Measurements from ENCODE around the gene USP10. TPM values are rescaled to one million over a fixed set of nuclear protein-coding genes. Genes with fewer than 3 reads are reported as not detected.
A peak's percentile ranks its signal among the peaks of the same experiment; 100 is the strongest.

Gene USP10
- total RNA-seq, 5 donors from 2014 or later (not counting 1 experiment from before 2014, with no cell fraction given): 80.4 to 122 (median 104) TPM

DNA sequence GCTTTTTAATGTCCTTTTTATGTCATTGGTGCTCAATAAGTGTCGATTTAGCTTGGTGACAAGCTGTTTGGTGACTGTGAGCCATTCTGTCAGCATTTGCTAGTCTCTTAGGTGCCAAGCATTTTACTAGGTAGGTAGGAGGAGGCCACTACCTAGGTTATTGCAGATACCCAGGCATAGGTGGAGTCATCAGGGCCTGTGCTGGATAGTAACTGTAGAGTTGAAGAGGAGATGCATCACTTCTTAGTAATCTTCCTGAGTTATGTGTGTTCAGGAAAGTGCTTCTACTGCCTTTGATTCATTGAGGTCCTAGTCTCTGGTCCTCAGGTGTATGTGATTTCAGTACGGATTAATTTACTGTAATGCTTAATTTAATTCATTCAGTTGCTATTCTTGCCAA, 17.7 kb downstream of the USP10 start:
- Histone ChIP-seq H3K4me1 (ENCODE audit: control insufficient read depth in 1 of 2, extremely low read depth in 1 of 2, insufficient read depth in 2 of 2, low read length in 2 of 2) (peaks cover 2 to 32% of the 10 kb centered on the region in 2 experiments), H3K9me3 (no peaks in the 10 kb centered on the region), H3K4me3 (ENCODE audit: control insufficient read depth in 1 of 2, extremely low read depth in 1 of 2, low read length in 1 of 2) (no peak overlapping the region), H3K27me3 (replicated peaks in 1 of 2; ENCODE audit: control insufficient read depth in 2 of 2, extremely low read depth in 1 of 2, insufficient read depth in 2 of 2, low read length in 1 of 2) (no peaks in the 10 kb centered on the region), H3K27ac (ENCODE audit: low read length) (no peak overlapping the region), H3K36me3 (ENCODE audit: control insufficient read depth in 2 of 2, extremely low read depth in 1 of 2, insufficient read depth in 1 of 2, low read length in 1 of 2) (peaks cover 8 to 19% of the 10 kb centered on the region in 2 donors)
- Mint-ChIP-seq H3K36me3 (peaks cover 24% of the 10 kb centered on the region), H3K27me3 (no peaks in the 10 kb centered on the region), H3K4me1 (peaks cover 72 to 84% (median 79%) of the 10 kb centered on the region in 3 donors), H3K9me3 (no peaks in the 10 kb centered on the region), H3K4me3 (no peak overlapping the region), H3K27ac (peak overlapping the region; percentile 19 to 25)
- WGBS (ENCODE audit: insufficient coverage): 100% methylated on average over 1 of the region's 2 CpGs
- no peak for DNase-seq
- no peak for ATAC-seq (replicated peaks in 1 of 4)
- ChIA-PET POLR2A (interaction anchor here in 1 of 2 donors (0.6 kb wide), 1 partner anchor 12 kb away, joined by 5 read pairs; no protein-coding TSS in a partner anchor), CTCF (interaction anchor here (0.9 to 1.0 kb wide), 2 partner anchors 8 kb away, joined by 3 read pairs; no protein-coding TSS in a partner anchor)

DNA sequence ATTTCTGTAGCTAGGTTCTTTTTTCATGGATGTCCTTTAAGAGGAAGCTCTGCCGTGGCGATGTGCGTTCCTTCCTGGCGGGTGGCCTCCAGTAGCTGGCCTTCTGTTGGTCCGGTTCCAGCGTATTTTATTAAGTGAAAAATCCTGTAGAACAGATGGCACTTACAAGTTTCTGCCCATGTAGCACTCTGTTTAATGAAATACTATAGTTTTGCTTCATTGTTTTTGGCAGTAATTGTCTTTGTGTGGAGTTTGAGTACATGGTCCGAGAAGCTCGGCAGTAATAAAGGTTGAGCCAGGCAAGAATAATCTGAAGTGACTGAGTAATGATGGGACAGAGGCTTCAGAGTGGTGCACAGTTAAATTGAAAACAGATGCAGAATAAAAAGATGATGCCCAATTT, 20.4 kb downstream of the USP10 start:
- Histone ChIP-seq H3K36me3 (ENCODE audit: control insufficient read depth in 2 of 2, extremely low read depth in 1 of 2, insufficient read depth in 1 of 2, low read length in 1 of 2) (peaks cover 8 to 19% of the 10 kb centered on the region in 2 donors), H3K9me3 (no peaks in the 10 kb centered on the region), H3K27ac (ENCODE audit: low read length) (no peak overlapping the region), H3K27me3 (replicated peaks in 1 of 2; ENCODE audit: control insufficient read depth in 2 of 2, extremely low read depth in 1 of 2, insufficient read depth in 2 of 2, low read length in 1 of 2) (no peaks in the 10 kb centered on the region), H3K4me3 (ENCODE audit: control insufficient read depth in 1 of 2, extremely low read depth in 1 of 2, low read length in 1 of 2) (no peak overlapping the region), H3K4me1 (ENCODE audit: control insufficient read depth in 1 of 2, extremely low read depth in 1 of 2, insufficient read depth in 2 of 2, low read length in 2 of 2) (peaks cover 8 to 17% of the 10 kb centered on the region in 2 experiments)
- Mint-ChIP-seq H3K36me3 (peaks cover 20% of the 10 kb centered on the region), H3K27ac (no peak overlapping the region), H3K4me1 (peaks cover 73 to 86% (median 78%) of the 10 kb centered on the region in 3 donors), H3K9me3 (no peaks in the 10 kb centered on the region), H3K27me3 (no peaks in the 10 kb centered on the region), H3K4me3 (no peak overlapping the region)
- WGBS (ENCODE audit: insufficient coverage): 92% methylated on average over 7 of the region's 8 CpGs
- ChIA-PET POLR2A (interaction anchor here (0.5 to 1.0 kb wide), 5 partner anchors 19 to 74 kb away, joined by 3 to 5 read pairs (median 3); no protein-coding TSS in a partner anchor), CTCF (interaction anchor here in 1 of 2 donors (0.5 kb wide), 1 partner anchor 50 kb away, joined by 3 read pairs; no protein-coding TSS in a partner anchor)
- DNase-seq (no peak), ATAC-seq (replicated peaks in 1 of 4) (no peak)

DNA sequence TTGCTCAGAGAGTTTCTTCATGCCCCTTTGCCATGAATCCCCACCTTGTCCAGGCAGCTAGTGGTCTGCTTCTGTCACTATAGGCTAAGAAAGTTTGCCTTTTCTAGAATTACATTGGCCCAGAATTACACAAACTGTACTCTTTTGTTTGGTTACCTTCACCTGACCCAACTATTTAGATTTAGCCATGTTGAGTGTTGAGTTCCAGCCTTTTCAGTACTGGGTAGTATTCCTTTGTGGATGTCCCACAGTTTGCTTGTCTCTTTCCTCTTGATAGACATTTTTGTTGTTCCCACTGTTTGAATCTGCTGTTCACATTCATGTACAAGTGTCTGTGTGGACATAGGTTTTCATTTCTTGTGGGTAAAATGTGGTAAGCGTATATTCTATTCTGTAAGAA, 22.3 kb downstream of the USP10 start:
- Histone ChIP-seq H3K9me3 (no peaks in the 10 kb centered on the region), H3K4me1 (ENCODE audit: control insufficient read depth in 1 of 2, extremely low read depth in 1 of 2, insufficient read depth in 2 of 2, low read length in 2 of 2) (peaks cover 13 to 22% of the 10 kb centered on the region in 2 experiments), H3K4me3 (ENCODE audit: control insufficient read depth in 1 of 2, extremely low read depth in 1 of 2, low read length in 1 of 2) (no peak overlapping the region), H3K36me3 (ENCODE audit: control insufficient read depth in 2 of 2, extremely low read depth in 1 of 2, insufficient read depth in 1 of 2, low read length in 1 of 2) (peaks cover 4 to 12% of the 10 kb centered on the region in 2 donors), H3K27ac (ENCODE audit: low read length) (no peak overlapping the region), H3K27me3 (replicated peaks in 1 of 2; ENCODE audit: control insufficient read depth in 2 of 2, extremely low read depth in 1 of 2, insufficient read depth in 2 of 2, low read length in 1 of 2) (no peaks in the 10 kb centered on the region)
- H3K4me3 Mint-ChIP-seq: no peak overlapping the region
- peak overlapping the region in 1 of 2 donors; percentile 5 for H3K27ac Mint-ChIP-seq
- peaks cover 15% of the 10 kb centered on the region for H3K36me3 Mint-ChIP-seq
- ChIA-PET POLR2A (no interaction called here), CTCF (no interaction called here)
- peaks cover 74 to 89% (median 83%) of the 10 kb centered on the region in 3 donors for H3K4me1 Mint-ChIP-seq
- no peaks in the 10 kb centered on the region for H3K27me3 Mint-ChIP-seq
- WGBS (ENCODE audit: insufficient coverage): no CpG with 5 or more reads among the region's 1 CpG
- no peaks in the 10 kb centered on the region for H3K9me3 Mint-ChIP-seq
- DNase-seq (no peak), ATAC-seq (replicated peaks in 1 of 4) (no peak)

DNA sequence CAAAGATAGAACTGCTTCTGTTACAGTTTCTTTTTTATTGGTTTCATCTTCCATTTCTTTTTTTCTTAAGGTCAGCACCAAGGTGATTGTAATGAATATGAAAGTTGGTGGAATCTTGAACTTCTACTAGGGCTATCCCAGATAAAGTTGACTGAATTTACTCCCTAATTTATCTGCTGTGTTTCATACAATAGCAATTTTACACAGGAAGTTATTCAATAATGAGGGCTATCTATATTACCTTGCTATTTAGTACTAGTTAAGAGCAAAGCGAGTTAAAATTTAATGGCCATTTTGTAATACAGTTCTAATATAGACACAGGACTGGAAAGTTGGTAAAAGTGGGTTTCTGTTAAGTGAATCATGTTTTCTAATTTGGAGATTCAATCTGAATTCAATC, 24.1 kb downstream of the USP10 start:
- POLR2A ChIA-PET: interaction anchor here in 1 of 2 donors (1.1 kb wide), 1 partner anchor 218 kb away, joined by 3 read pairs; no protein-coding TSS in a partner anchor
- Histone ChIP-seq H3K36me3 (ENCODE audit: control insufficient read depth in 2 of 2, extremely low read depth in 1 of 2, insufficient read depth in 1 of 2, low read length in 1 of 2) (peaks cover 4 to 7% of the 10 kb centered on the region in 2 donors), H3K9me3 (no peaks in the 10 kb centered on the region), H3K4me1 (ENCODE audit: control insufficient read depth in 1 of 2, extremely low read depth in 1 of 2, insufficient read depth in 2 of 2, low read length in 2 of 2) (peaks cover 13 to 17% of the 10 kb centered on the region in 2 experiments), H3K4me3 (ENCODE audit: control insufficient read depth in 1 of 2, extremely low read depth in 1 of 2, low read length in 1 of 2) (no peak overlapping the region), H3K27me3 (replicated peaks in 1 of 2; ENCODE audit: control insufficient read depth in 2 of 2, extremely low read depth in 1 of 2, insufficient read depth in 2 of 2, low read length in 1 of 2) (no peaks in the 10 kb centered on the region), H3K27ac (ENCODE audit: low read length) (no peak overlapping the region)
- Mint-ChIP-seq H3K36me3 (peaks cover 11% of the 10 kb centered on the region), H3K27me3 (no peaks in the 10 kb centered on the region), H3K4me3 (no peak overlapping the region), H3K27ac (peak overlapping the region; percentile 50 to 70), H3K9me3 (no peaks in the 10 kb centered on the region), H3K4me1 (peaks cover 67 to 79% (median 74%) of the 10 kb centered on the region in 3 donors)
- no CpG with 5 or more reads among the region's 1 CpG for WGBS (ENCODE audit: insufficient coverage)
- no peak for DNase-seq
- CTCF ChIA-PET: interaction anchor here (0.5 to 5.5 kb wide), 15 partner anchors 10 to 256 kb away, joined by 3 to 44 read pairs (median 5); no protein-coding TSS in a partner anchor
- ATAC-seq (replicated peaks in 1 of 4): no peak

DNA sequence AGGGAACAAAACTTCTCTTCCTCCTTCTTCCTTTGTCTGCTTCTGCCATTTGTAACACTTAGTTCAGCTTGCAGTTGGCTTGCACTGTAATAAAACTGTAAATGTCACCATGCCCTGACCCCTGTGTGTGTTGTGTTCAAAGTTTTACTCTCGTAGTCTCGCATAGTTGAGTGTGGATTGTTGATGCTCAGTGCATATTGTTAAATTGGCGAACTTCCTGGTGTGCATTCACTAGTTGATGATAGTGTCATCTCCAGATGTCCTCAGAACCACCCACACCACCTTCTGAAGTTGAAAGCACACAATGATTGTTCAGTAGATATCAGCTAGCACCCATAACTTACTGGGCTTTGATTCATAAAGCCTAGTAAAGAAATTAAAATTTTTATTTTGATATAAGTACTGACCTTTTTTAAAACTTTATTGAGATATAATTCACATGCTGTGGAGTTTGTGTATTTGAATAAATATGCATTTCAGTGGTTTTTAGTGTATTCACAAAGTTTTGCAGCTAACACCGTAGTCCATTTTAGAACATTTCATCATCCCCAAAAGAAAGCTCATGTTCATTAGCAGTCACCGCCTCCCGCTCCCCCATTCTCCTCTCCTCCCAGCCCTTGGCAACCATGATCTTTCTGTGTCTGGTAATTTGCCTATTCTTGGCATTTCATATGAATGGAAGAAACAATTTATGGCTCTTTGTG, 25.0 kb downstream of the USP10 start:
- peak in 1 of 35 experiments; percentile 17 for DNase-seq
- Histone ChIP-seq H3K4me1 (ENCODE audit: control insufficient read depth in 1 of 2, extremely low read depth in 1 of 2, insufficient read depth in 2 of 2, low read length in 2 of 2) (peaks cover 11% of the 10 kb centered on the region in 2 experiments), H3K36me3 (ENCODE audit: control insufficient read depth in 2 of 2, extremely low read depth in 1 of 2, insufficient read depth in 1 of 2, low read length in 1 of 2) (peaks cover 4 to 7% of the 10 kb centered on the region in 2 donors), H3K9me3 (no peaks in the 10 kb centered on the region), H3K27me3 (replicated peaks in 1 of 2; ENCODE audit: control insufficient read depth in 2 of 2, extremely low read depth in 1 of 2, insufficient read depth in 2 of 2, low read length in 1 of 2) (no peaks in the 10 kb centered on the region), H3K27ac (ENCODE audit: low read length) (peak overlapping the region; percentile 15), H3K4me3 (ENCODE audit: control insufficient read depth in 1 of 2, extremely low read depth in 1 of 2, low read length in 1 of 2) (no peak overlapping the region)
- Mint-ChIP-seq H3K4me1 (peaks cover 68 to 79% (median 74%) of the 10 kb centered on the region in 3 donors), H3K4me3 (no peak overlapping the region), H3K27me3 (no peaks in the 10 kb centered on the region), H3K9me3 (no peaks in the 10 kb centered on the region), H3K27ac (peak overlapping the region; percentile 73 to 88), H3K36me3 (peaks cover 6% of the 10 kb centered on the region)
- ChIA-PET CTCF (interaction anchor here (0.6 to 5.5 kb wide), 17 partner anchors 8 to 214 kb away, joined by 3 to 44 read pairs (median 5); no protein-coding TSS in a partner anchor), POLR2A (interaction anchor here in 1 of 2 donors (0.8 kb wide), 1 partner anchor 638 kb away, joined by 4 read pairs; no protein-coding TSS in a partner anchor)
- WGBS (ENCODE audit: insufficient coverage): no CpG with 5 or more reads among the region's 6 CpGs
- peak; percentile 54 to 74 (median 56) for ATAC-seq (replicated peaks in 1 of 4)

DNA sequence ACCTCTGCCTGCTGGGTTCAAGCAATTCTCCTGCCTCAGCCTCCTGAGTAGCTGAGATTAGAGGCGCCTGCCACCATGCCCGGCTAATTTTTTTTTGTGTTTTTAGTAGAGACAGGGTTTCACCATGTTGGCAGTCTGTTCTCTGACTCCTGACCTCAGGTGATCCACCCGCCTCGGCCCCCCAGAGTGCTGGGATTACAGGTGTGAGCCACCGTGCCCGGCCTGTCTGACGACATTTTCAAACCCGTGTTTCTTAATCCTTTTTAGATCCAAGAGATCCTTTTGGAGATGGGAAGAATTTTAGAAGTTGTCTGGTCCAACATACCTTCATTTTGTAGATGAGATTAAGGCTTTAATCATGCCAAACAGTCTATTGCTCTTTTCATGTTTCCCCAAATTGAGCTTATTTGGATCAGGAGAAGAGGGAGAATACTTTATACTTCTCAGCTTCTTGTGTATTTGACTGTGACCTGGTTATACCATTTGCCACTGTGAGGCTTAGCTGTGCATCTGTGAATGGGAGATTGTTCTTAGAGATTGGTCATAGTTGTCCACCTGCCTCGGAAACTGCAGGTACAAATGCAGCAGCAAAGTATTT, 25.8 kb downstream of the USP10 start:
- ATAC-seq (replicated peaks in 1 of 4): peak in 2 of 4 experiments; percentile 11 to 33
- H3K4me3 Mint-ChIP-seq: peak overlapping the region in 1 of 3 donors; percentile 48
- no peak overlapping the region for H3K27ac ChIP-seq (ENCODE audit: low read length)
- peaks cover 14 to 16% of the 10 kb centered on the region in 2 experiments for H3K4me1 ChIP-seq (ENCODE audit: control insufficient read depth in 1 of 2, extremely low read depth in 1 of 2, insufficient read depth in 2 of 2, low read length in 2 of 2)
- H3K9me3 Mint-ChIP-seq: no peaks in the 10 kb centered on the region
- CTCF ChIA-PET: interaction anchor here (0.5 to 5.5 kb wide), 24 partner anchors 8 to 219 kb away, joined by 3 to 44 read pairs (median 4); no protein-coding TSS in a partner anchor
- no CpG with 5 or more reads among the region's 9 CpGs for WGBS (ENCODE audit: insufficient coverage)
- peak overlapping the region in 1 of 2 donors; percentile 30 for H3K27ac Mint-ChIP-seq
- no peaks in the 10 kb centered on the region for H3K27me3 Mint-ChIP-seq
- POLR2A ChIA-PET: interaction anchor here in 1 of 2 donors (0.5 kb wide), 1 partner anchor 163 kb away, joined by 4 read pairs; no protein-coding TSS in a partner anchor
- peaks cover 3% of the 10 kb centered on the region for H3K36me3 Mint-ChIP-seq
- no peak for DNase-seq
- H3K36me3 ChIP-seq (ENCODE audit: control insufficient read depth in 2 of 2, extremely low read depth in 1 of 2, insufficient read depth in 1 of 2, low read length in 1 of 2): peaks cover 0 to 7% of the 10 kb centered on the region in 2 donors
- H3K9me3 ChIP-seq: no peaks in the 10 kb centered on the region
- peaks cover 76 to 81% (median 76%) of the 10 kb centered on the region in 3 donors for H3K4me1 Mint-ChIP-seq
- no peak overlapping the region for H3K4me3 ChIP-seq (ENCODE audit: control insufficient read depth in 1 of 2, extremely low read depth in 1 of 2, low read length in 1 of 2)
- H3K27me3 ChIP-seq (replicated peaks in 1 of 2; ENCODE audit: control insufficient read depth in 2 of 2, extremely low read depth in 1 of 2, insufficient read depth in 2 of 2, low read length in 1 of 2): no peaks in the 10 kb centered on the region
